HG03280 (cell line): ENCODE measurements around the gene CCDC85A.

Experiments used
- ATAC-seq: cut with Tn5 transposase; IDR thresholded peaks from one replicate; pipeline ENCODE4 v1.9.1; 2021; ENCODE audit warnings: mild to moderate bottlenecking, moderate library complexity; ENCODE audit not compliant: unreplicated experiment

CCDC85A gene

GRCh38 chr2:56292951-56293350 lies 109.2 kb downstream of the CCDC85A start:
- no peak for ATAC-seq

DNA sequence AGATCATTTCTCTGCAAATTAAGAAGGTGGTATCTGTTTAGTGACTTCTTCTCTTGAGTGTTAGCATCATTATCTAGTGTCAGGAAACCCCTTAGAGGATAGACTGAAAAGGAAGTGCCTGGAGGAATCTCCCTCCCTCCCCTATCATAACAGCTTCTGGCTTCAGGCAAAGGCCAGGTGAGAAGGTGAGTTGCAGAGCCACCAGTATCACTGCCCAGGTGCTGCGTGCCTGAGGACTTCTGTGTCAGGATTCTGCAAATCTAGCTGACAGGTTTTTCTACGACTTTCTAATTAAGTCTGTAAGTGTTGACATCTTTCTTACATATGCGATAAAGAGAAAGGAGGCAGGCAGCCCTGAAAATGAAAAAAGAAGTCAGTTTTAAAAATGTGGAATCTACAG lies 111.9 kb downstream of the CCDC85A start:
- ATAC-seq = no peak

DNA sequence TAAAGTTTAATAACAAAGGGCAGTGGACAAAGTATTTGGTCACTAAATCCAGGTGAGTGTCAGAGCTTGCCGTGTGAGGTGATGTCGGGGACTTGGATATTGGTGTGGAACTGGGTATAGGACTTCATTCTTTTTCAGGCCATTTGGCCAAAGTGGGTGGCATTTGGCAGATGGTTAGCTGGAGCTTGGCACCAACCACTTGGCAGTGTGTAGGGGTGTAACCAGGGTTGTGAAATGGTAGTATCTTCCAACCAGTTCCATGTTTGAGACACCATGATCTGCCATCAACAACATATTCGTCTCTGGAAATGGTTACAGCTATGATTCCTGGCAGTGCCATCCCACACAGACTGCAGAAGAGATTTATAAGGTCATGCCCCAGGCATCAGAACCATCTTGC lies 113.9 kb downstream of the CCDC85A start:
- no peak for ATAC-seq

- no peak for ATAC-seq
Observed at GRCh38 chr2:56299171-56299691, 115.4 kb downstream of the CCDC85A start.

DNA sequence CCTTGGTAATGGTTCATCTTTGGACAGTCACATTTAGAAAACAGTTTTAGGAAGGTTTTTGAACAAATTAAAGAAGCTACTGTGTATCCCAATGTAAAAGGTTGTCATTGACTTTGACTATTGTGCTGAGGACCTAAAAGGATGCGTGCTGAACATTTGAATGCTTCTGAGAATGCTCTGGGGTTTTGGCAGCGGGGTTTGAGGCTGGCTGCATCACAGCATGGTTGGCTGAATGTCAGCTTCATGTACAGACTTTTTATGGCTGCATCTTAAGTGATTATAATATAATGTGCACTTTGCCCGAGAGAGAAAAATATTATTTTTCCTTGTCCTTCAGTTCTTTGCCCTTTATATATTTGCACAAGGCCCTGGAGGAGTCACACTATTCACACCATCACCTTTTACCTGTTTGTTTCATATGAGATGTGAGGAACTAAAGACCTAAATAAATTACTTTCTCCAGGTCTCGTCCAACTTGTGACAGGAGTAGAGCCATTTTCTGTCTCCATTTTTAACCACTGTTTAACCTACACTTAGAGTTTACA lies 125.9 kb downstream of the CCDC85A start:
- no peak for ATAC-seq

DNA sequence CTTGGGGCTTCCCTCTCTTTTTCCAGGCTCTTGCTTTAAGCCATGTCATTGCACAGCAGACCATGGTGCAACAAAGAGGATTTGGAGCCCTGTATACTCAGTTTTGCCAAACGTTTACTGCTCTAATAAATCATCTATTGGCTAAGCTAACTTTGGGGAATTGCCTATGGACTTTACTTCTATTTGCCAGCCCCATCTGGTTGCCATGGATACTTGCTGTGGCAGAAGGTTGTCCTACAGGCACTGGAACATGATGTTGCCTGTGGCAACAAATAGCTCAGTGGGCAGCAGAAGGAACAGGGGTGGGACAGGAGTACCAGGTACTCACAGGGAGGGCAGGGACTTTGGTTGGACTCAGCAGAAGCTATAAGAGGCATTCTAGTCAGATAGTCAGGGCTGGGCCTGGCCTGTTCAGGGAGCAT lies 129.7 kb downstream of the CCDC85A start:
- ATAC-seq = no peak

- no peak for ATAC-seq
Observed at GRCh38 chr2:56314371-56314770, 130.6 kb downstream of the CCDC85A start.

DNA sequence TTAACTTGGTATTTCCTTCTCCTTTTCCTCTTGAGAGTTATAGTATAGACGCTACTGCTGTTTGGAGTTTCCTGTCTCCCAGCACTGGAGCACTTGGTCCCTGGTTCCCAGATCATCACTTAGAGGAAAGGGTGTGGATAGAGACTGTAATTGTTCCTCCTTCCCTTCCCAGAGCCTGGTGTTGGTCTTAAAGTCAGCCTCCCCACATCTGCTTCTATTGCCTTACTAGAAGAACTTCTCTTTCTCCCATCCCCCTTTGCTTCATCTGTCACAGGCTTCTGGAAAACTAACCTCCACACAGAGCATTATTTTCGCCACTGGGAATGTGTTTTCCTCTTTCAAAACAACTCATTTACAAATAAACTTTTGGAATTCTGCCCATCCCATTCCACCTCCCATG lies 131.0 kb downstream of the CCDC85A start:
- no peak for ATAC-seq

DNA sequence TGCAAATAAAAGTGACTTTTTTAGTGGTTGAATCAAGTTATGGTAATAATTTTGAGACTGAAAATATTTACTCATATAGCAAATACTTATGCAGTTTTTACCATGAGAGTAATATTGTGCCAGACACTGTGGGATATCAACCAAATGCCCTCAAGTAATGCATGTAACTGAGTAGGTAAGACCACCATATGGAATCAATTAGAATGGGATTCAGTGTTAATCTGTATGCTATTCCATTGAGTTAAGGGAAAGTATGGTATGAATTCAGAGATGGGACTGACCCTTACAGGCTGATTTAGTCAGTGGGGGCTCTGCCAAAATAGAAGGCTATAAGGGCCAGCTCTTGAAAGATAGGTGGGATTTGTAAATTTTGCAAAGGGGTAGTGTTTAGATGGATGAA lies 131.6 kb downstream of the CCDC85A start:
- no peak for ATAC-seq

DNA sequence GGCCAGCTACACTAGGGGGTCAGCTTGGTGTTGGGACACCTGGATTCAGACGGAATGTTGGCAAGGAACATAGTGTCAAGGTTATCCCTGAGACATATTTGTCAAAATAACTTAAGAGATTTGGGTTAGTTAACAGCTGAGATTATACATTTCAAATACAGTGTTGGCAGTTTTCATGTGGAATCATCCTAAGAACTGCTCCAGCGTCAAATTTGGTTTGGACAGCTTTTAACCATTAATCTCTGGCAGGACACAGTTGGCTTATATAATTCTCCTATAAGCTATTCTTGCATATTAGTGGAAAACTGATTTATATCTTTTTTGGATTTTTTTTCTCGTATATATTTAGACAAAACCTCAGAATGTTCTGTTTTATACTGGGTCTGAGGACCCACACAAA lies 132.2 kb downstream of the CCDC85A start:
- no peak for ATAC-seq

DNA sequence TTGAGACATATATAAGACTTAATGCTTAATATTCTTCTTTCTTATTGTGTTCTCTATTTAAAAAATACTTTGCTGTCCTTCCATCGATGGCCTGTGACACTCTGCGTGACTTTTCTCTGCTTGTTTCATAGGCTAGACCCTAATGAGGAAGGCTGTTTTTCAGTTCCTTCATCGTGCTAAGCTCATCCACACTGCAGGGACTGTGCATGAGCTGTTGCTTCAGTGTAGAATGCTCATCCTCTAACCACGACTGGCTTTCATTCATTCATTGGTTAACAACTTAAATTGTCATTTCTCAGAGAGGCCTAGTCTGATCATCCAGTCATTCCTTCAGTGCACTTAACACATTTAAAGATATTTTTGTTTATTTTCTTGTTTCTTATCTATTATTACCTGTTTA lies 134.4 kb downstream of the CCDC85A start:
- no peak for ATAC-seq

DNA sequence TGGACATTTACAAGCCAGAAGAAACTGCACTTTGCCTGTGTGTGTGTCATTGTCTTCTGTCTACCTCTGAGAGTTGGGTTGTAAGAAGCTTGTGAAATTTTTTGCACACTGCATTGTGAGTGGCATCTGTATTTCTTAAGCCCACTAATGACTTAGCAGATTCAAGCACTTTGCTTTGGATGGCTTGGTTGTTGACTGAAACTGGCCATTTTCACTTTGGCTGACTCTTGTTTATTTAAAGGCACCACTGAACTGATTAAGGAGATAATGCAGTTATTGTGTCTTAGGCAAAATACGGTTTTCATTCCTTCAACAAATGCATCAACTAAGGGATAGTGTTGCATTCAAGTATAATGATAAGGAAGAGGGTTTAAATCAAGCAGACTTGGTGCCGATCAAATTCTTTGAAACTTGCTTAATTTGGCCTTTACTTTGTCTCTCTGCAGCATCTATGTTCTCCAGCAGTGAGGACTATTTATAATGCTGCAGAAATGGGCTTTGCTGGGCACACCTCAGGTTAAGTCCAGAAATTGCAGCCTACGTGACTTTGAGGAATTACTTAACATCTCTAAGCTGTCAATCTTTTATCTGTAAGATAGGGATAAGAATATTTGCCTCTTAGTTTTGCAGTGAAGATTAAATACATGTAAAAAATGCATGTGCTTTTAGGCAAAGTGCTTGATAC lies 142.0 kb downstream of the CCDC85A start:
- no peak for ATAC-seq

DNA sequence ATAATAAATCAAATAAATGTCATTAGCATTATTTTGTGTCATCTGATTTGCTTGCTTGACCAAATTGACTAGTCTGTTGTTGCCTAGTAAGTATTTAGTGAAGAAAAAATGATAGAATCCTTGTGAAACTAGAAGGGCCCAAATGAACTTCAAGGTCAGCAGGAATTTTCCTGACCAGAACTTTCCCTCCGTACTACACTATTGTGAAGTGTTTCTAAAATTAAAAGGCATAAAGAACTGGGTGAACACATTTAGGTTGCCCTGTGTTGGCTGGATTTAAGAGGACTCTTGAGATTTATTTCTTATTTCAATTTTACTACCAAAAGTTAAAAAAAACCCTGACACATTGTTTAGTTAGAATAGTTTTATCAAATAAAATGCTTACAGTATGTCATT lies 142.6 kb downstream of the CCDC85A start:
- ATAC-seq = no peak

DNA sequence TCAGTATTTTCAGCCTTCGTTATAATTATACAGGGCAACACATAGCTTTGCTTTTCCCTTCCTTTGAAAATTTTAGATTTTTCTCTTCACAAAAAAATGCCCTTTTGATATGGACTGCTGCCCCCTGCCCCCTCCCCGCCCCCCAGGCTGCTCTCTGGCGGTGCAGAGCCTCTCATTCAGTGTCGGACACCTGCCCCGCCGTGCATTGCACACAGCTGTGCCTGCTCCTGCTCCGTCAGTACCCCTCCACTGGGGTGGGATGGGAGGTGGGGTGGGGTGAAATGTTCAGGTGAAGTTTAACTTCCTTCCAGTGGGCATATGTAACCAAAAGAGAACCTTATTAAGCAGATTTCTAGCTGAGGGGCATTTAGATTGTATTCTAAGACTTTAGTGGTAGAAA lies 148.0 kb downstream of the CCDC85A start:
- no peak for ATAC-seq

GRCh38 chr2:56333812-56334485 lies 150.2 kb downstream of the CCDC85A start:
- ATAC-seq = no peak

GRCh38 chr2:56334622-56335021 lies 150.8 kb downstream of the CCDC85A start:
- ATAC-seq = no peak

GRCh38 chr2:56335101-56335500 lies 151.3 kb downstream of the CCDC85A start:
- no peak for ATAC-seq

DNA sequence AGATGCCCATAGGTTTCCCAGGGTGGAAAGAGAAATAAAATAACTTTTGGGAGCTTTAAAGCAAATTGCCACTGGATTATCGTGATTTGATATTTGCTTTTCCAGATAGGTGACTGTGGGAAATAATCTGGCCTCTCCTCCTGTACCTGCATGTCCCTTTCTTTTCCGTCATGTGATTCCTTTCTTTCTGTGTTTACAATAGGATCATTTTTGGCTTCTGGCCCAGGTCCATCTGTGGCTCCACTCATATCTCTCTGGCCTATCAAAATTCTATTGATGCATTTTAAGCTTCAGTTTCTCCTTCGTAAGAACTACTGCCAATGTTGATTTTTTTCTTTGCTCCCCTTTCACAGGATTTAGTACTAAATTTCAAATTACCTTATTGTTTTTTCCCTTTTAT lies 153.6 kb downstream of the CCDC85A start:
- ATAC-seq = no peak

- ATAC-seq = no peak
Observed at GRCh38 chr2:56338232-56338631, 154.4 kb downstream of the CCDC85A start.

DNA sequence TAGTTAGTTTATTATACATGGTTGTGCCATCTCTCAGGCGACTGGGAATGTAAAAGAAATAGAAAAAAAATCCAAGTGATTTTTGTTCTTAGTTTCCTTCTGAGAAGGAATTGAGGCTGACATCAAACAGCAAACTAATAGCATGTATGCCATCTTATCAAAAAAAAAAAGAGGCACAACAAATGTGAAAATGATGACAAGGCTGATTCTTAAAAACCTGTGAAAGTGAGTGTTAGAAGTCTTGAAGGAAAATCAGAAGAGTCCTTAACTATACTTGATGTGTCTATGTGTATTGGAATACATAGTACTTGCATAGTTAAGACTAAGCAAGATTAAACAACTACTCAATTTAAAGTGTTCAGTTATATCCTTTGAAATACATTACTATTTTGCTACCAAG lies 161.0 kb downstream of the CCDC85A start:
- ATAC-seq = no peak

DNA sequence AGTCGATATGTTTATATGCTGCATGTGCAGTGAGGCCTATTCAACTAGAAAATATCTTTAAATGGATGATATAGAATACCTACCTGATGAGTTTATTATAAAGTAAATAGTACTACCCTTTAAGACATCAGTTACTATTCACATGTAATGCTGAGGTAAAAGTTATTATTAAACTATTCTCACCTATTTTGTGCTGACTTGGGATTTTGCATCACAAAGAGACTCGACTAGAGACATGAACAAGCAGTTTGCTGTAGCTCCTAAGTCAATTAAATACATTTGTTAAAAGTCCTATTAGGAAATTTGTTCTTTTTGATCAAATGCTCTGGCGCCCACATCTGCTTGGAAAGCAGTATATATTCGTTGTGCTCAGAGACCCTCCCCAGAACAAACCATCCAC lies 164.1 kb downstream of the CCDC85A start:
- ATAC-seq = no peak
